ENCODE results near the gene RGCC.

The RGCC gene

GRCh38 chr13:41511827-41512226 is 54.5 kb downstream of the RGCC start:
- Histone ChIP-seq H3K4me1 (ENCODE audit: control insufficient read depth, insufficient read depth, low read depth, low read length) (peaks cover 4% of the 10 kb centered on the region), H3K79me1 (replicated peaks; ENCODE audit: low read length, poor library complexity, severe bottlenecking) (no peaks in the 10 kb centered on the region), H4K91ac (ENCODE audit: low read length) (no peak overlapping the region), H2BK15ac (ENCODE audit: low read depth, poor library complexity, severe bottlenecking) (no peak overlapping the region), H3K4ac (ENCODE audit: low read depth in 1 of 2, low read length in 2 of 2) (no peak overlapping the region), H2BK5ac (ENCODE audit: low read depth, low read length, poor library complexity, severe bottlenecking) (no peak overlapping the region), H2AFZ (ENCODE audit: low read depth, low read length) (no peak overlapping the region), H2AK5ac (ENCODE audit: low read length, severe bottlenecking) (no peak overlapping the region), H3K9ac (ENCODE audit: low read length) (no peak overlapping the region), H2BK12ac (ENCODE audit: low read length in 2 of 2) (no peak overlapping the region), H3K36me3 (ENCODE audit: control insufficient read depth in 1 of 2, insufficient read depth in 2 of 2, low read depth in 1 of 2, low read length in 2 of 2) (no peaks in the 10 kb centered on the region), H3K14ac (ENCODE audit: low read length in 2 of 2) (no peak overlapping the region), H4K8ac (ENCODE audit: low read length) (no peak overlapping the region), H3K9me3 (ENCODE audit: control insufficient read depth, low read length) (no peaks in the 10 kb centered on the region), H3K27ac (ENCODE audit: low read length, poor library complexity, severe bottlenecking) (no peak overlapping the region), H3K18ac (ENCODE audit: low read depth in 1 of 2, low read length in 2 of 2) (no peak overlapping the region), H3K27me3 (ENCODE audit: control insufficient read depth in 1 of 2, insufficient read depth in 1 of 2, low read length in 2 of 2) (no peaks in the 10 kb centered on the region), H3K4me3 (ENCODE audit: insufficient read depth in 1 of 2, low read depth in 1 of 2, low read length in 2 of 2) (no peak overlapping the region), H2BK120ac (ENCODE audit: low read depth, low read length) (no peak overlapping the region), H3K4me2 (ENCODE audit: low read length, poor library complexity, severe bottlenecking) (no peak overlapping the region), H3K23ac (ENCODE audit: low read length in 2 of 2) (no peak overlapping the region)
- no peak for DNase-seq
- no CpG with 5 or more reads among the region's 1 CpG for WGBS

- 96% methylated on average over 6 of the region's 9 CpGs for WGBS
- Histone ChIP-seq H3K79me1 (replicated peaks; ENCODE audit: low read length, poor library complexity, severe bottlenecking) (no peaks in the 10 kb centered on the region), H3K36me3 (ENCODE audit: control insufficient read depth in 1 of 2, insufficient read depth in 2 of 2, low read depth in 1 of 2, low read length in 2 of 2) (no peaks in the 10 kb centered on the region), H3K23ac (ENCODE audit: low read length in 2 of 2) (no peak overlapping the region), H3K4me1 (ENCODE audit: control insufficient read depth, insufficient read depth, low read depth, low read length) (peaks cover 4% of the 10 kb centered on the region), H3K9me3 (ENCODE audit: control insufficient read depth, low read length) (no peaks in the 10 kb centered on the region), H4K91ac (ENCODE audit: low read length) (no peak overlapping the region), H3K18ac (ENCODE audit: low read depth in 1 of 2, low read length in 2 of 2) (no peak overlapping the region), H3K4me2 (ENCODE audit: low read length, poor library complexity, severe bottlenecking) (no peak overlapping the region), H2AFZ (ENCODE audit: low read depth, low read length) (no peak overlapping the region), H2BK15ac (ENCODE audit: low read depth, poor library complexity, severe bottlenecking) (peak overlapping the region; percentile 64), H3K14ac (ENCODE audit: low read length in 2 of 2) (no peak overlapping the region), H3K4me3 (ENCODE audit: insufficient read depth in 1 of 2, low read depth in 1 of 2, low read length in 2 of 2) (no peak overlapping the region), H2BK120ac (ENCODE audit: low read depth, low read length) (no peak overlapping the region), H4K8ac (ENCODE audit: low read length) (no peak overlapping the region), H3K27me3 (ENCODE audit: control insufficient read depth in 1 of 2, insufficient read depth in 1 of 2, low read length in 2 of 2) (peaks cover 0 to 6% of the 10 kb centered on the region in 2 experiments), H3K27ac (ENCODE audit: low read length, poor library complexity, severe bottlenecking) (no peak overlapping the region), H2AK5ac (ENCODE audit: low read length, severe bottlenecking) (no peak overlapping the region), H2BK12ac (ENCODE audit: low read length in 2 of 2) (no peak overlapping the region), H3K9ac (ENCODE audit: low read length) (no peak overlapping the region), H2BK5ac (ENCODE audit: low read depth, low read length, poor library complexity, severe bottlenecking) (no peak overlapping the region), H3K4ac (ENCODE audit: low read depth in 1 of 2, low read length in 2 of 2) (no peak overlapping the region)
- DNase-seq, result no peak
These were observed 55.1 kb downstream of the RGCC start for GRCh38 chr13:41512441-41512840.

- Histone ChIP-seq H3K18ac (ENCODE audit: low read depth in 1 of 2, low read length in 2 of 2) (no peak overlapping the region), H4K8ac (ENCODE audit: low read length) (no peak overlapping the region), H3K9me3 (ENCODE audit: control insufficient read depth, low read length) (no peaks in the 10 kb centered on the region), H3K4me1 (ENCODE audit: control insufficient read depth, insufficient read depth, low read depth, low read length) (peaks cover 4% of the 10 kb centered on the region), H3K27ac (ENCODE audit: low read length, poor library complexity, severe bottlenecking) (no peak overlapping the region), H2BK120ac (ENCODE audit: low read depth, low read length) (no peak overlapping the region), H2AK5ac (ENCODE audit: low read length, severe bottlenecking) (no peak overlapping the region), H3K9ac (ENCODE audit: low read length) (no peak overlapping the region), H2AFZ (ENCODE audit: low read depth, low read length) (no peak overlapping the region), H2BK5ac (ENCODE audit: low read depth, low read length, poor library complexity, severe bottlenecking) (no peak overlapping the region), H3K23ac (ENCODE audit: low read length in 2 of 2) (no peak overlapping the region), H3K4me2 (ENCODE audit: low read length, poor library complexity, severe bottlenecking) (no peak overlapping the region), H4K91ac (ENCODE audit: low read length) (no peak overlapping the region), H3K14ac (ENCODE audit: low read length in 2 of 2) (no peak overlapping the region), H3K4ac (ENCODE audit: low read depth in 1 of 2, low read length in 2 of 2) (no peak overlapping the region), H2BK15ac (ENCODE audit: low read depth, poor library complexity, severe bottlenecking) (no peak overlapping the region), H2BK12ac (ENCODE audit: low read length in 2 of 2) (no peak overlapping the region), H3K79me1 (replicated peaks; ENCODE audit: low read length, poor library complexity, severe bottlenecking) (no peaks in the 10 kb centered on the region), H3K4me3 (ENCODE audit: insufficient read depth in 1 of 2, low read depth in 1 of 2, low read length in 2 of 2) (no peak overlapping the region), H3K27me3 (ENCODE audit: control insufficient read depth in 1 of 2, insufficient read depth in 1 of 2, low read length in 2 of 2) (peaks cover 0 to 12% of the 10 kb centered on the region in 2 experiments), H3K36me3 (ENCODE audit: control insufficient read depth in 1 of 2, insufficient read depth in 2 of 2, low read depth in 1 of 2, low read length in 2 of 2) (no peaks in the 10 kb centered on the region)
- DNase-seq, result no peak
- 98% methylated on average over 11 of the region's 11 CpGs for WGBS
These were observed 56.2 kb downstream of the RGCC start for GRCh38 chr13:41513600-41513999.

GRCh38 chr13:41514853-41515395 is 57.6 kb downstream of the RGCC start:
- Histone ChIP-seq H3K23ac (ENCODE audit: low read length in 2 of 2) (no peak overlapping the region), H3K4ac (ENCODE audit: low read depth in 1 of 2, low read length in 2 of 2) (no peak overlapping the region), H3K4me1 (ENCODE audit: control insufficient read depth, insufficient read depth, low read depth, low read length) (peaks cover 4% of the 10 kb centered on the region), H3K27me3 (ENCODE audit: control insufficient read depth in 1 of 2, insufficient read depth in 1 of 2, low read length in 2 of 2) (peaks cover 0 to 16% of the 10 kb centered on the region in 2 experiments), H2AK5ac (ENCODE audit: low read length, severe bottlenecking) (no peak overlapping the region), H3K9me3 (ENCODE audit: control insufficient read depth, low read length) (no peaks in the 10 kb centered on the region), H3K9ac (ENCODE audit: low read length) (no peak overlapping the region), H2BK120ac (ENCODE audit: low read depth, low read length) (no peak overlapping the region), H2AFZ (ENCODE audit: low read depth, low read length) (no peak overlapping the region), H3K4me3 (ENCODE audit: insufficient read depth in 1 of 2, low read depth in 1 of 2, low read length in 2 of 2) (no peak overlapping the region), H3K79me1 (replicated peaks; ENCODE audit: low read length, poor library complexity, severe bottlenecking) (no peaks in the 10 kb centered on the region), H2BK5ac (ENCODE audit: low read depth, low read length, poor library complexity, severe bottlenecking) (no peak overlapping the region), H3K14ac (ENCODE audit: low read length in 2 of 2) (no peak overlapping the region), H3K18ac (ENCODE audit: low read depth in 1 of 2, low read length in 2 of 2) (no peak overlapping the region), H3K4me2 (ENCODE audit: low read length, poor library complexity, severe bottlenecking) (no peak overlapping the region), H4K91ac (ENCODE audit: low read length) (no peak overlapping the region), H3K36me3 (ENCODE audit: control insufficient read depth in 1 of 2, insufficient read depth in 2 of 2, low read depth in 1 of 2, low read length in 2 of 2) (no peaks in the 10 kb centered on the region), H2BK12ac (ENCODE audit: low read length in 2 of 2) (no peak overlapping the region), H2BK15ac (ENCODE audit: low read depth, poor library complexity, severe bottlenecking) (no peak overlapping the region), H3K27ac (ENCODE audit: low read length, poor library complexity, severe bottlenecking) (no peak overlapping the region), H4K8ac (ENCODE audit: low read length) (no peak overlapping the region)
- peak; percentile 42 for DNase-seq
- 83% methylated on average over 5 of the region's 7 CpGs for WGBS

All from mesenchymal stem cell (in vitro differentiated cells and primary cell).